Tibial artery (tissue), 4 donors: ENCODE results near the gene FGF14.
"Not testable (repeated sequence)": the region's sequence is repeated elsewhere in the genome, so short reads cannot be mapped to it uniquely, and the experiment has no call there.

ENCODE experiments used
- DNase-seq, 2 donors: peaks; one replicate each; pipeline ENCODE4 v3.0.0-alpha.2; 2019
- H3K27ac ChIP-seq, 2 donors: fragments of 200-600 bp; sonication (generic) in 1 of 2; 1 replicate in 1 of 2; 2 replicates in 1 of 2; pipeline ENCODE4 v1.5.1; 2018 to 2019; ENCODE audit warnings: mild to moderate bottlenecking in 1 of 2
- H3K27me3 ChIP-seq, 2 donors: fragments of 200-600 bp; sonication (generic) in 1 of 2; one replicate each; pipeline versions ENCODE4 v1.5.1 to v1.6.0; 2016 to 2019
- H3K36me3 ChIP-seq, 3 donors: fragments of 200-600 bp; sonication (generic) in 2 of 3; one replicate each; pipeline ENCODE4 v1.5.1; 2016 to 2019; ENCODE audit warnings: mild to moderate bottlenecking in 2 of 3
- H3K4me1 ChIP-seq, 4 donors: fragments of 200-600 bp; sonication (generic) in 2 of 4; 1 replicate in 3 of 4; 2 replicates in 1 of 4; pipeline ENCODE4 v1.5.1; 2016 to 2019
- H3K4me3 ChIP-seq, 2 donors: fragments of 200-600 bp; sonication (generic) in 1 of 2; 1 replicate in 1 of 2; 2 replicates in 1 of 2; pipeline ENCODE4 v1.5.1; 2018 to 2019; ENCODE audit warnings: mild to moderate bottlenecking in 2 of 2
- H3K9me3 ChIP-seq, 3 donors: fragments of 200-600 bp; sonication (generic) in 1 of 3; one replicate each; pipeline ENCODE4 v1.5.1; 2016 to 2019
- intact Hi-C: fragments of 100-400 bp; cut with DNase I; formaldehyde crosslinking; loops from one replicate; pipeline ENCODE4 v1.15.0; 2023; ENCODE audit warnings: low total_unique reads
- TF ChIP-seq, protein P1 (sequence below), 2 experiments: fragments of 200-600 bp in 1 of 2; fragments of 450-650 bp in 1 of 2; IDR thresholded peaks; one replicate each; pipeline ENCODE4 v1.5.1; 2017 to 2019; ENCODE audit warnings: antibody characterized with exemption in 2 of 2, mild to moderate bottlenecking in 1 of 2, moderate library complexity in 1 of 2

Gene FGF14

DNA sequence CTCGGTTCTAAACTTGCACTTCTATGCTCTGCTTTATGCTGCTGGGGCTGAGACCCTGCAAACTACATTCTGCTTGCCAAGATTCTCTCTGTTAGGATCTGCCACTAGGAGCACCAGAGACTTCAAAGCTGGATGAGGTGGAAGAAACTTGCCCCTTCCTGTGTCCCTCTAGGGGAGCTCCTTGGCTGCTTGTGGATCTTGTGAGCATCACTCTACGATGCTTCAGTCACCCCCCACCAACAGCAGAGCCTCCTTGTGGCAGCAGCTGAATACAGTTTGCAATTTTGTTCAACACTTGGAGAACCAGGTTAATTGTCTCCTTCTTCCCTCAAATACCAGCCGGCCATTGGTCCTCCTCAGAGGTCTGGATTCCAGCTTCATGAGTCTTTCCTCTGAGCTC lies 310.6 kb downstream of the FGF14 start:
- H3K4me3 ChIP-seq, result no peak overlapping the region
- H3K36me3 ChIP-seq, result no peaks in the 10 kb centered on the region
- no peak for DNase-seq
- H3K9me3 ChIP-seq, result no peaks in the 10 kb centered on the region
- intact Hi-C loops, result no loop called here
- H3K27me3 ChIP-seq, result no peaks in the 10 kb centered on the region
- H3K4me1 ChIP-seq, result no peaks in the 10 kb centered on the region
- no peak overlapping the region for H3K27ac ChIP-seq
- TF ChIP-seq, protein P1, sequence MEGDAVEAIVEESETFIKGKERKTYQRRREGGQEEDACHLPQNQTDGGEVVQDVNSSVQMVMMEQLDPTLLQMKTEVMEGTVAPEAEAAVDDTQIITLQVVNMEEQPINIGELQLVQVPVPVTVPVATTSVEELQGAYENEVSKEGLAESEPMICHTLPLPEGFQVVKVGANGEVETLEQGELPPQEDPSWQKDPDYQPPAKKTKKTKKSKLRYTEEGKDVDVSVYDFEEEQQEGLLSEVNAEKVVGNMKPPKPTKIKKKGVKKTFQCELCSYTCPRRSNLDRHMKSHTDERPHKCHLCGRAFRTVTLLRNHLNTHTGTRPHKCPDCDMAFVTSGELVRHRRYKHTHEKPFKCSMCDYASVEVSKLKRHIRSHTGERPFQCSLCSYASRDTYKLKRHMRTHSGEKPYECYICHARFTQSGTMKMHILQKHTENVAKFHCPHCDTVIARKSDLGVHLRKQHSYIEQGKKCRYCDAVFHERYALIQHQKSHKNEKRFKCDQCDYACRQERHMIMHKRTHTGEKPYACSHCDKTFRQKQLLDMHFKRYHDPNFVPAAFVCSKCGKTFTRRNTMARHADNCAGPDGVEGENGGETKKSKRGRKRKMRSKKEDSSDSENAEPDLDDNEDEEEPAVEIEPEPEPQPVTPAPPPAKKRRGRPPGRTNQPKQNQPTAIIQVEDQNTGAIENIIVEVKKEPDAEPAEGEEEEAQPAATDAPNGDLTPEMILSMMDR (IDR thresholded peaks at IDR 0.05), result no peak

DNA sequence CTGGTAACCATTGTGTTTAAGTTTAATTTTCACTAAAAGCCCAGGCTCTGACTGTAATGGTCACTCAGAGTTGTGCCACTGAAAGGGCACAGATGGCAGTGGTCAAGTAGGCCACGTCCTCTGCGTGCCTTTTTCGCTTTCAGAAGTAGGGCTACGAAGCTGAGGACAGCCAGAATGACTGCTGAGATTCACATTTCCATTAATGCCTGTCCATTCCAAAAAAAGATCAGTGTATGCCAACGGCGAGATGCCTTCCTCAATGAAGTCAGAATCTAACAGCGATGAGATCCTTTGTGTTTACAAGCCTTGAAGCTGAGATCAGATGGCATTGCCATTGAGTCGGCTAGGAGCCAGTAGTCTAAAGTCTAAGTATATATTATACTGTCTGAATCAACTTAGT lies 311.3 kb downstream of the FGF14 start:
- Histone ChIP-seq H3K27ac (no peak overlapping the region), H3K36me3 (no peaks in the 10 kb centered on the region), H3K4me3 (no peak overlapping the region), H3K9me3 (no peaks in the 10 kb centered on the region), H3K27me3 (no peaks in the 10 kb centered on the region), H3K4me1 (no peaks in the 10 kb centered on the region)
- TF ChIP-seq, protein P1 (IDR thresholded peaks at IDR 0.05), result no peak
- intact Hi-C loops, result no loop called here
- no peak for DNase-seq

DNA sequence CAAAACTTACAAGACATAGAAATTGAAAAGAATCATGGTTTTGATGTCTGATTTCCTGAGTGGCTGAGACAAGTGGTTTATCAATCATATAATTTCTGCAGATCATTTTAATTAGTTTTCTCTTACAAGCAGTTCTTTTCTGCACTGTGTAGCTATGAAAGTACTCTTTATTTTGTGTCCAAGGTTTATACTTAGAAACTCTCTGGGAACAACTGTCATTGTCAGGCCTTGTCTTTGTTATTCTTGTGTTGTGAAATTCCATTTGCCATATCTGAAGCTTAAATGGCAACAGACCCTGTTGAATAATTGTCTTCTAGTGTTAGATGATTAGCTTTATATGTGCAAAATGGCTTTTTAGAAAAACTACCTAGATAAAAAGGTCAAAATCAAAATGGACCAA lies 312.1 kb downstream of the FGF14 start:
- no peak for DNase-seq
- Histone ChIP-seq H3K27ac (no peak overlapping the region), H3K36me3 (no peaks in the 10 kb centered on the region), H3K4me3 (no peak overlapping the region), H3K4me1 (no peaks in the 10 kb centered on the region), H3K27me3 (no peaks in the 10 kb centered on the region), H3K9me3 (no peaks in the 10 kb centered on the region)
- intact Hi-C loops, result no loop called here
- TF ChIP-seq, protein P1 (IDR thresholded peaks at IDR 0.05), result no peak

DNA sequence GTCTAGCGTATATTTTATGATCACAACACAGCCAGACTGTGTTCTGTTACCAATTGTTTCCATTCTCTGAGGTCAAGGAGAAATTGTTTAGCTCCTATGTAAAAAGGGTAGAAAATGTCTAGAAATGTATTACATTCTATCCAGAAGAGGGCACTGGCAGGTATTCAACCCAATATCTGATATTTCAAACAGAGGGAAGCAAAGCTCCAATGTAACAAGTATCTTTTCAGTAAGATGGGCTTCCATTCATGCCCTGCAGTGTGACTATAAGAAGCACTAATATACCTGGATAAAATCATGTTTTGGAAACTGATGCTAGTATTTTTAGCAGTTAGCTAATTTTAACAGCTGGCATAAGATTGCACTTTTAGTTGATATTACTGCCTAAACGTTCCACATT lies 312.7 kb downstream of the FGF14 start:
- no peaks in the 10 kb centered on the region for H3K27me3 ChIP-seq
- TF ChIP-seq, protein P1 (IDR thresholded peaks at IDR 0.05), result no peak
- intact Hi-C loops, result no loop called here
- no peaks in the 10 kb centered on the region for H3K9me3 ChIP-seq
- H3K4me1 ChIP-seq, result no peaks in the 10 kb centered on the region
- H3K4me3 ChIP-seq, result no peak overlapping the region
- DNase-seq, result no peak
- no peak overlapping the region for H3K27ac ChIP-seq
- H3K36me3 ChIP-seq, result no peaks in the 10 kb centered on the region

DNA sequence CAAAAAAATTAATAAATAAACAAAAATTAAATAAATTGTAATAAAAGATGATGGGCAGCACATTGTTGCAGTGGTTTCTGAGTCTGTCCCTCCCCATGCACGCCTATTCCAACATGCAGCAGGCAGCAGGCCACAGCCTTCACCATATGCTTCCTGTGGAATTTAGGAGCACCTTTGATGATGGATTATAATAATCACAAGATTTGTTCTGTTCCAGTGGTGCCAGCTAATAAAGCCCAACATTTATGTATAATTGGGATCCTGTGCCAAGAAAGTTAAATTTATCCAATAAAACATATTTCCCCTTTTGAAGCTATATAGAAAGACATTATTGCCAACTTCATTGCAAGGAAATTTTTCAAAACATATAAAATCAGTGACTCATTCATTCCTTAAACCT lies 328.6 kb downstream of the FGF14 start:
- no peak overlapping the region for H3K4me3 ChIP-seq
- TF ChIP-seq, protein P1 (IDR thresholded peaks at IDR 0.05), result no peak
- no peak overlapping the region for H3K27ac ChIP-seq
- H3K9me3 ChIP-seq, result no peaks in the 10 kb centered on the region
- intact Hi-C loops, result no loop called here
- H3K4me1 ChIP-seq, result no peaks in the 10 kb centered on the region
- DNase-seq, result no peak
- H3K36me3 ChIP-seq, result no peaks in the 10 kb centered on the region
- no peaks in the 10 kb centered on the region for H3K27me3 ChIP-seq

DNA sequence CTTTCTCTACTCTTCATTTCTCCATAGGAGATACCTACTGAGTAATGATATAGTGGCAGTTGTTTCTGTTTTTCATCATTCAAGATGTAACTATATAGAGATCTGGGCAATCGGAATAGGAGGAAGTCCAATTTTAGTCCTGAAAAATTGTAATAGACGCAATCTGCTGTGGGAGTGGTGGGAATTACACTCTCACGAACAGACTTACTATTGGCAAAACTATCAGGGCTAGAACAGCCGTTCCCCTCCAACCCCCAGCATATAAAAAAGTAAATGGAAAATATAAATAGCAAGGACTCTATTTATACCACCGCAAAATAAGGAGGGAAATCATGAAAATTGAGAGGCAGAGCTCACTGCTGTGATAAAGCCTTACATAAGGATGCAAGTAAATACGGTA lies 330.1 kb downstream of the FGF14 start:
- DNase-seq, result no peak
- H3K27me3 ChIP-seq, result no peaks in the 10 kb centered on the region
- no peaks in the 10 kb centered on the region for H3K9me3 ChIP-seq
- H3K4me3 ChIP-seq, result no peak overlapping the region
- H3K4me1 ChIP-seq, result no peaks in the 10 kb centered on the region
- no peak overlapping the region for H3K27ac ChIP-seq
- H3K36me3 ChIP-seq, result no peaks in the 10 kb centered on the region
- intact Hi-C loops, result no loop called here
- TF ChIP-seq, protein P1 (IDR thresholded peaks at IDR 0.05), result no peak

DNA sequence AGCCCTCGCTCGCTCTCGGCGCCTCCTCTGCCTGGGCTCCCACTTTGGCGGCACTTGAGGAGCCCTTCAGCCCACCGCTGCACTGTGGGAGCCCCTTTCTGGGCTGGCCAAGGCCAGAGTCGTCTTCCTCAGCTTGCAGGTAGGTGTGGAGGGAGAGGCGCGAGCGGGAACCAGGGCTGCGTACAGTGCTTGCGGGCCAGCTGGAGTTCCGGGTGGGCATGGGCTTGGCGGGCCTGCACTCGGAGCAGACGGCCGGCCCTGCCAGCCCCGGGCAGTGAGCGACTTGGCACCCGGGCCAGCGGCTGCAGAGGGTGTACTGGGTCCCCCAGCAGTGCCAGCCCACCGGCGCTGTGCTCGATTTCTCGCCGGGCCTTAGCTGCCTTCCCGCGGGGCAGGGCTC lies 333.5 kb downstream of the FGF14 start:
- not testable (repeated sequence) for H3K4me3 ChIP-seq, H3K27me3 ChIP-seq, H3K4me1 ChIP-seq

More for the DNA sequence above, 333.5 kb downstream of the FGF14 start:
- DNase-seq, intact Hi-C loops, H3K27ac ChIP-seq, H3K36me3 ChIP-seq, H3K9me3 ChIP-seq: not testable (repeated sequence)
